Activated T-helper 1 cell treated with anti-CD3 and anti-CD28 coated beads, Interleukin-2, amount 50 U/mL, for 16 hours (primary cell): ENCODE data around the gene CDH24.

ENCODE experiments used
- DNase-seq, 2 donors: peaks; one replicate each; pipeline ENCODE4 v3.0.0-alpha.2; 2020; ENCODE audit warnings: low read depth in 1 of 2, low spot score in 1 of 2

CDH24 gene

DNA sequence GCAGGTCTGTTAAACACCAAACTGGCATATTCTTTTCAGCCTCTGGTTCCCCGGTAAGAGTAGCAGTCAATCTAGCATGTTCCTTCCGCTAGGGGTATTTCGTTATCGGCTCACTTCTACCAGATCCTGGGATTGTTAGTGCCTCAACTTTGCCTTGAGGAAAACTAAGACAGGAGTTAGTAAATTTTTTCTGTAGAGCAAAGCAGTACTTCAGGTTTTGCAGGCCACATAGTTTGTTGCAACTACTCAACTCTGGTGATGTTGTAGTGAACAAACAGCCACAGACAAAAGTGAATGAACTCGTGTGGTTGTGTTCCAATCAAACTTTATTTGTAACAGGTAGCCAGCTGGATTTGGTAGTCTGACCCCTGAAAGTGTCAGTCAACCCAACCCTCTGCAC is 6.3 kb upstream of the CDH24 start:
- no peak for DNase-seq

GRCh38 chr14:23062002-23062401 is 4.7 kb upstream of the CDH24 start:
- DNase-seq: no peak

GRCh38 chr14:23060536-23061260 is 3.4 kb upstream of the CDH24 start:
- DNase-seq: no peak

DNA sequence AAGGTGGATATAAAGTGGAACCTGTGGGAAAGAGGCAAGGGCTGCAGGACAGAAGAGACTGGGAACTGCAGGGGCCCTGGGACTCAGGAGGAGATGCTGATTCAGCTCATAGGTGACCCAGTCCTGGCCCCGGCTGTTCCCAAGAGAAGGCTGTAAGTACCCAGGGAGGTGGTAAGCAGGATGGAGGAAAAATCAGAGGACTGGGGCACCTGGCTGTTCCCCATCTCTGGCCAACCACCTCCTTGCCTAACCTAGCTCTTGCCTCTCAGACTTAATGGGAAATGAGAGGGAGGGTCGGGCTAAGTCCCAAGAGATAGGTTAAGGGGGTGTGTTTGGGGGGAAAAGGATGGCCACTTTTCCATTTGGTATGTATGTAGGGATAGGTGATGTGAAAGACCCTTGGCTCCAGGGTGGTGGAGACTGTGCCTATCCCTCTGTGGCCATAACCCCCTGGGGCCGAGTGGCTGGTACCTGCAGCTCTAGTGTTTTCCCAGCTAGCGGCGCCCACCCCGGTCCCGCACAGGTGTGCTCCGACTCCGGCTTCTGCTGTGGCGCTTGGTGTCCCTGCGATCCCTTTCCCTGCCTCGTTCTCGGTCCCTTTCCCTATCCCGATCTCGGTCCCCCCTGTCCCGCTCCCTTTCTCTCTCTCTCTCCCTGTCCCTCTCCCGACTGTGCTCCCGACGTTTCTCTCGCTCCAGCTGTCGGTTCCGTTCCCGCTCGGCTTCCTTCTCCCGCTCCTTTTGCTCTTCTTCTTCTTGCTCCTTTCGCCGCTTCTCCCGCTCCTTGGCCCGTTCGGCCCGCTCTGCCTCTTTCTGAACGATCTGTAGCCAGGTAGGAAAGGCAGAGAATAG is 1.6 kb upstream of the CDH24 start:
- no peak for DNase-seq

- DNase-seq: peak; percentile 75 to 80
Observed at GRCh38 chr14:23057757-23058653, 685 bp upstream of the CDH24 start.

GRCh38 chr14:23056145-23056955 is 970 bp downstream of the CDH24 start:
- peak; percentile 42 to 51 for DNase-seq

GRCh38 chr14:23055621-23056144 is 1.6 kb downstream of the CDH24 start:
- no peak for DNase-seq

DNA sequence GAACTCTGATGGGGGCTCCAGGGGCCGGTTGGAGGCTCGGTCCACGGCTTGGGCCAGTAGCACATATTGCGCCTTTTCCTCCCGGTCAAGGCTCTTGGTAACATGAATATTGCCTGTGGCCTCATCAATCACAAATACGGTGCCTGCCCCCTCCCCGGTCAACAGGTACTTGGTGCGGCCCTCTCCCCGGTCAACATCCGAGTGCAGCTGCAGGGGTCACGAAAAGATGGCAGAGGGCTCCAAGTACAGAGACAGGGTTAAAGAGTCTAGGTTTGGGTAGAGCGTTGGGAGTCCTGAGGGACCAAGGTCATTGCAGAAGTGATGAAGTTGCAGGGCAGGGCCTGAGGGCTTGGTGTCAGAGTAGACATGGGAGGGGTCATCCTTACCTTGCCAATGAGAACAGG is 2.2 kb downstream of the CDH24 start:
- DNase-seq: no peak

DNA sequence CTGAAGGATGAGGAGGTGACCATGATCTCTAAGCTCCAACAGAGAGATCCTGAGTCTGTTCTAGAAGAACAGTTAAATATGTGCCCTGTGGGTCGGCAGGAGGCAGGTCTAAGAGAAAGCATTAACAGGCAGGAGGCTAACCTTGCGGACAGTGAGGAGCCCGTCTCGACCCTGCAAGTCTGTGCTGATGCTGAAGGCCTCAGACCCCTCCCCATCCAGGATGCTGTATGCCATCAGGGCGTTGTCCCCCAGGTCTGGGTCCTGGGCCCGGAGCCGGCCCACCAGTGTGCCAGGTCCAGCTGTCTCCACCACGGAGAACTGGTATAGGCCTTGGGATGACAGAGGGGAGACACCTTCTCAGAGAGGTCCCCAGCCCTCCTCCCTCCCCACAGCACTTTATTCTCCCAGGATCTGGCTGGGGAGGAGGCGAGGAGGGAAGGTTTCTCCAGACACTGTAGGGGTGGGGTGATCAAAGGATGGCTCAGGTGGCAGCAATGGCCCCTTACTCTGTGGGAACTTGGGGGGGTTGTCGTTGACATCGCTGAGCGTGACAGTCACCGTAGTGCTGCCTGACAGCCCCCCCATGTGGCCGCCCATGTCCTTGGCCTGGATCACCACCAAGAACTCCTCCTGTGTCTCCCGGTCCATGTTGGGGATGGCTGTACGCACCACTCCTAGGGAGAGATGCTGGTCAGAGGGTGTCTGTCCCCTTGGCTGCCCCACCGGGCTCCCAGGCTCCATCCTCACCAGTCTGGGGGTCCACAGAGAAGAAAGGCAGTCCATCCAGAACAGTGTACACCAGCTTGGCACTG is 3.1 kb downstream of the CDH24 start:
- DNase-seq: no peak

DNA sequence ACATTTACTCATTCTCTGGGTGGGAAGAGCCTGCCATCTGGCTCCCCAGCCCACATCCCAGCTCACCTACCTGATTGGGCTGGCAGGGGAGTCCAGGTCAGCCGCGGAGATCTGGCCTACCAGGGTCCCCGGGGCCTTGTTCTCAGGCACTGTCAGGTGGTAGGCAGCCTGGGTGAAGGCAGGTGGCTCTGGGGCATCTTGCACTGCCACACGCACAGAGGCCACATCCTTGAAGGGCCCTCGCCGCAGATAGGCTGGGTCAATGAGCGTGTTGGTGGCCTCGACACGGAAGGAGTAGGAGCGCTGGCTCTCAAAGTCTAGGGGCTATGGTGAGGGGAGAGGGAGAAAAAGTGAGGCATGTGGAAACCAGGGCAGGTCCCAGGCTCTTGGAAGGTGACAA is 3.9 kb downstream of the CDH24 start:
- no peak for DNase-seq

DNA sequence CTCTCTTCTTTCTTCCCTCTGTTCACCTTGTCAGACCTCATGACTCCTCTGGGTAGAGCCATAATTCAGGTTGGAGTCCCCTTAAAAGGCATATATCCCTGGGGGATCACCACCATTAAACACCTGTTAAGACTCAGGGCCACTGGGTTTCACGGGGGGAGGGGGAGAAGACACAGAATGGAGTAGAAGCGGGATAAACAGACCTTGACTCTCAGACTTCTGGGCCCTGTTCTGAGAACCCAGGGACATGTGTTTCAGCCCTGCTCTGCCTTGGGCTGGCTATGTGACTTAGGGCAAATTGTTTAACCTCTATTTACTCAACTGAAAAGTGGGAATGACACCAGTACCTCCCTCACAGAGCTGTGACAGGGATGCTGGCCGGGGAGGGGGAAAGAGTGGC is 4.6 kb downstream of the CDH24 start:
- no peak for DNase-seq

- no peak for DNase-seq
Observed at GRCh38 chr14:23052182-23052623, 5.1 kb downstream of the CDH24 start.

DNA sequence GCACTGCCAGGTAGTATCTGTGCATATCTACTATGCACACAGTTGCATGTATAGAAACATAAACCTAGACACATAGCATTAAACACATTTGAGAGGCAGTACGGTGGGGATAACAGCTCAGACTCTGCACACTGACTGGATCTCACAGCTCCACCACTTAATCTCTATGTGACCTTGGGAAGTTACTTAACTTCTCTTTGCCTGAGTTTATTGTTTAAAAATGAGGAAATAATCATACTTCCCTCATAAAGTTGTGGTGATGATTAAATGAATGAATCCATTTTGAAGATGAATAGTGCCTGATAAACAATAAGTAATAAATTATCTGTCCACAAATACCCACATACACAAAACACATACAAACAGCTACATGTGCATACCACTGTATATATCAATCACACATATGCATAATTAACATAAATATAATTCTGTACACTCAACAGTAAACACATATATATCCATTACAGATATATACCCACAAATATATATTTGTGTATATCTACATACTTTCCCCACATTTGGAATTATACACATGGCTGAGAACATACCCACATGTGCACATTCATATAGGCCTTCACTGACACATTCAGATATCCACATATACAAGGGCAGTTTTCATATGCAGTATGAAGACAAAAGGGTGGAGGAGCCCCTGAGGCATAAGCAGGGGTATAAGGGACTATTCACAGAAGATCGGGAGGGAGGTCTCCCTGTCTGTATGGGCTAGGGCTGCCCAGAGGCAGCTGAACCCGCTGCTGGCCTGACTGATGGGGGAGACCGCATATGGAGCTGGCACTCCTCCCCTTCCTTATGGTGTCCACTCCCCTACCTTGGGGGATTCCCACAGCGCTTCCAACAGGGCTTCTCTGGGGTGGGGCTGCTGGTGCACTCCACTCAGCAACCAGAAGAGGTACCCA is 5.9 kb downstream of the CDH24 start:
- DNase-seq: no peak

DNA sequence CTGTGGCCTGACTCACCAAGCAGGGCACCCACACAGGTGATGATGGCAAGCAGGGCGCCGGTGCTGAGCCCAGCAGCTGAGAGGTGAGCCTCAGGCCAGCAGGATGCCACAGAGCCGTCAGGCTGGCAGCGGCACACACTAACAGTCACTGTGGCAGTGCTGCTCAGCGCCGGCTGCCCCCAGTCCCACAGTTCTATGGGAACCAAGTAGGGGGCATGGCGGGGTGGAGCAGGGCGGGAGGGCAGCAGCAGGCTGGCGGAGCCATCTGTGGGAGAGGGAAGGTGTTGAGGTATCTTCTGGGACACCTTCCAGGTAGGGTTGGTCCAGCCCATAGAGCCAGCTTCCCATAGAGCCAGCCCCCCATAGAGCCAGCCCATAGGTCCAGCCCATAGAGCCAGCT is 8.3 kb downstream of the CDH24 start:
- no peak for DNase-seq

DNA sequence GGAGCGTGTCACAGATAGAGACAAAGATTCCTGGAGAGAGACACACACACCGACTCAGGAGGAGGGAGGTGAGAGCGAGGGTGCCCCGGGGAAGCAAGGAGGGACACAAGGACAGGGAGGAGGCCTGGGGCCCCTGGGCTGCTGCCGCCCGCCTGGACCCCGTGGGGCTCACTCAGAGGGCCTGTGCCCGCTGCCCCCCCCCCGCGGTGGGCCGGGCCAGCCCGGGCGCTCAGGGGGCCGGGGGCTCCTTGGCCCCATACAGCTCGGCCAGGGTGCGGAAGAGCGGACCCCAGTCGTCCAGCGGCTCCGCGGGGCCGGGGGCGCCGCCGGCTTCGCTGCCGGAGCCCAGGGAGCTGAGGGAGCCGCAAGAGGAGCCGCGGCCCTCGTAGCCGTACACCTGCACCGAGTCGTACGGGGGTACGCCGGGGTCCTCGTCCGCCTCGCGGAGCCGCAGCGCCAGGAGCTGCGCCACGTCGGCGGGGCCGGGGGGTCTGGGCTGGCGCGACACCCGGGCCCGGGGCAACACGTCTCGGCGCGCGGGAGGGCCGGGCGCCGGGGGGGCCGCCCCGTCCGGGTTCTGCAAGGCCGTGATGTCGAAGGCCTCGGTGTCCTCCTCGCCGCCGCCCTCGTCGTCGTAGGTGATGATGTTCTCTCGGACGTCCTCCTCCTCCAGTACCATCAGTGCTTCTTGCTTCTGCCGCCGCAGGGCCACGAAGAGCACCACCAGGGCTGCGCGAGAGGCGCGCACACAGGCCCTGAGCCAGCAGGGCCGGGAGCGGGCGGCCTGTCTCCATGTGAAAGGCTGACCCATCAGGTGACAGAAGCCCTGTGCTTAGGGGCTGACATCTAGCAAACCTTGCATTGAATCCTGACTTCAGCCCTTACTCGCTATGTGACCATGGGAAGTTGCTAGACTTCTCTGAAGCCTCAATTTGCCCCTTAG is 9.3 kb downstream of the CDH24 start:
- DNase-seq: no peak

GRCh38 chr14:23047034-23047634 is 10.2 kb downstream of the CDH24 start:
- no peak for DNase-seq
